Karpas-422 (cell line): ENCODE results near the gene THBS2. TPM values are rescaled to one million over a fixed set of nuclear protein-coding genes. Genes with fewer than 3 reads are reported as not detected.

Experiments
- DNase-seq: peaks from one replicate; pipeline ENCODE4 v3.0.0-alpha.2; 2015
- H2AFZ ChIP-seq: fragments of 200-600 bp; sonication (generic); 2 replicates; pipeline ENCODE4 v1.6.1; 2014; ENCODE audit warnings: antibody characterized with exemption, low read length, mixed read lengths
- H3K27ac ChIP-seq: fragments of 200-600 bp; sonication (generic); 2 replicates; pipeline ENCODE4 v1.5.1; 2014; ENCODE audit warnings: mild to moderate bottlenecking, low read length, moderate library complexity
- H3K27me3 ChIP-seq: fragments of 200-600 bp; sonication (generic); 2 replicates; pipeline ENCODE4 v1.6.1; 2014; ENCODE audit warnings: low read length, mixed read lengths
- H3K36me3 ChIP-seq: fragments of 200-600 bp; sonication (generic); 2 replicates; pipeline ENCODE4 v1.6.1; 2014; ENCODE audit warnings: low read length, mixed read lengths; ENCODE audit not compliant: insufficient read depth
- H3K4me1 ChIP-seq: fragments of 200-600 bp; sonication (generic); 2 replicates; pipeline ENCODE4 v1.6.1; 2014; ENCODE audit warnings: mild to moderate bottlenecking, low read length, mixed read lengths
- H3K4me2 ChIP-seq: fragments of 200-600 bp; sonication (generic); 2 replicates; pipeline ENCODE4 v1.6.1; 2014; ENCODE audit warnings: low read length, low read depth, mild to moderate bottlenecking; ENCODE audit not compliant: poor library complexity, severe bottlenecking
- H3K4me3 ChIP-seq: fragments of 200-600 bp; sonication (generic); 2 replicates; pipeline ENCODE4 v1.5.1; 2014; ENCODE audit warnings: mild to moderate bottlenecking, antibody characterized with exemption, low read length, mixed read lengths
- H3K79me2 ChIP-seq: fragments of 200-600 bp; sonication (generic); 2 replicates; pipeline ENCODE4 v1.6.1; 2014; ENCODE audit warnings: mild to moderate bottlenecking, low read length, mixed read lengths
- H3K9ac ChIP-seq: fragments of 200-600 bp; sonication (generic); 2 replicates; pipeline ENCODE4 v1.6.0; 2014; ENCODE audit warnings: low read length
- H3K9me2 ChIP-seq: fragments of 200-600 bp; sonication (generic), shearing (Covaris generic); replicated peaks from 2 replicates; pipeline ENCODE4 v1.6.0; 2014; ENCODE audit warnings: mild to moderate bottlenecking, low read length, moderate library complexity; ENCODE audit not compliant: insufficient read depth
- H3K9me3 ChIP-seq: fragments of 300-700, 200-600 bp; sonication (generic); 2 replicates; pipeline ENCODE4 v1.6.1; 2014; ENCODE audit warnings: low read length, mixed read lengths
- H4K20me1 ChIP-seq: fragments of 200-600 bp; sonication (generic); 2 replicates; pipeline ENCODE4 v1.6.1; 2014; ENCODE audit warnings: mild to moderate bottlenecking, antibody characterized with exemption, low read length, low read depth; ENCODE audit not compliant: insufficient read depth
- total RNA-seq: library from RNA; depleted of rRNA; stranded (reverse); fragments of >200 nt; shearing (Covaris generic); gene quantifications from 2 replicates; pipeline ENCODE4 v1.2.3, GENCODE V29; 2014; ENCODE audit warnings: low replicate concordance

Gene THBS2
- total RNA-seq, 1 experiment from 2014 or later = not detected

GRCh38 chr6:169250660-169251059, 3.0 kb downstream of the THBS2 start:
- no peak for DNase-seq
- no peak overlapping the region for H3K4me2 ChIP-seq
- no peaks in the 10 kb centered on the region for H3K79me2 ChIP-seq
- H3K9me3 ChIP-seq = no peaks in the 10 kb centered on the region
- no peaks in the 10 kb centered on the region for H3K9me2 ChIP-seq
- no peak overlapping the region for H3K4me3 ChIP-seq
- no peaks in the 10 kb centered on the region for H3K27me3 ChIP-seq
- H3K4me1 ChIP-seq = no peaks in the 10 kb centered on the region
- H3K9ac ChIP-seq = no peak overlapping the region
- no peaks in the 10 kb centered on the region for H4K20me1 ChIP-seq
- H2AFZ ChIP-seq = no peak overlapping the region
- H3K27ac ChIP-seq = no peak overlapping the region
- no peaks in the 10 kb centered on the region for H3K36me3 ChIP-seq

GRCh38 chr6:169249057-169249456, 4.6 kb downstream of the THBS2 start:
- H2AFZ ChIP-seq = no peak overlapping the region
- no peak overlapping the region for H3K4me2 ChIP-seq
- no peaks in the 10 kb centered on the region for H3K9me2 ChIP-seq
- no peaks in the 10 kb centered on the region for H3K79me2 ChIP-seq
- H3K4me3 ChIP-seq = no peak overlapping the region
- H3K9ac ChIP-seq = no peak overlapping the region
- H4K20me1 ChIP-seq = no peaks in the 10 kb centered on the region
- no peaks in the 10 kb centered on the region for H3K9me3 ChIP-seq
- no peaks in the 10 kb centered on the region for H3K4me1 ChIP-seq
- H3K27ac ChIP-seq = no peak overlapping the region
- DNase-seq = no peak
- H3K27me3 ChIP-seq = no peaks in the 10 kb centered on the region
- H3K36me3 ChIP-seq = no peaks in the 10 kb centered on the region

GRCh38 chr6:169248521-169248971, 5.1 kb downstream of the THBS2 start:
- Histone ChIP-seq H3K9me2 (no peaks in the 10 kb centered on the region), H3K4me2 (no peak overlapping the region), H3K4me3 (no peak overlapping the region), H3K4me1 (no peaks in the 10 kb centered on the region), H4K20me1 (no peaks in the 10 kb centered on the region), H3K27ac (no peak overlapping the region), H3K36me3 (no peaks in the 10 kb centered on the region), H3K9me3 (no peaks in the 10 kb centered on the region), H2AFZ (no peak overlapping the region), H3K9ac (no peak overlapping the region), H3K79me2 (no peaks in the 10 kb centered on the region), H3K27me3 (no peaks in the 10 kb centered on the region)
- DNase-seq = no peak

- Histone ChIP-seq H3K4me2 (no peak overlapping the region), H3K9ac (no peak overlapping the region), H3K9me2 (no peaks in the 10 kb centered on the region)
Measured at GRCh38 chr6:169247991-169248390, 5.7 kb downstream of the THBS2 start.

GRCh38 chr6:169247419-169247818, 6.2 kb downstream of the THBS2 start:
- H3K9me2 ChIP-seq = no peaks in the 10 kb centered on the region
- no peaks in the 10 kb centered on the region for H3K9me3 ChIP-seq
- H3K79me2 ChIP-seq = no peaks in the 10 kb centered on the region
- no peak for DNase-seq
- no peaks in the 10 kb centered on the region for H3K36me3 ChIP-seq
- H3K4me1 ChIP-seq = no peaks in the 10 kb centered on the region
- no peaks in the 10 kb centered on the region for H4K20me1 ChIP-seq
- no peak overlapping the region for H3K27ac ChIP-seq
- H3K4me2 ChIP-seq = no peak overlapping the region
- no peaks in the 10 kb centered on the region for H3K27me3 ChIP-seq
- H3K9ac ChIP-seq = no peak overlapping the region
- no peak overlapping the region for H2AFZ ChIP-seq
- no peak overlapping the region for H3K4me3 ChIP-seq

More at GRCh38 chr6:169247991-169248390, 5.7 kb downstream of the THBS2 start:
- Histone ChIP-seq H3K27me3 (no peaks in the 10 kb centered on the region), H3K4me3 (no peak overlapping the region), H2AFZ (no peak overlapping the region), H4K20me1 (no peaks in the 10 kb centered on the region), H3K79me2 (no peaks in the 10 kb centered on the region), H3K36me3 (no peaks in the 10 kb centered on the region), H3K27ac (no peak overlapping the region), H3K9me3 (no peaks in the 10 kb centered on the region), H3K4me1 (no peaks in the 10 kb centered on the region)
- no peak for DNase-seq

- no peaks in the 10 kb centered on the region for H3K79me2 ChIP-seq
- no peaks in the 10 kb centered on the region for H3K9me3 ChIP-seq
- no peaks in the 10 kb centered on the region for H3K9me2 ChIP-seq
- DNase-seq = no peak
- no peak overlapping the region for H3K4me2 ChIP-seq
- no peaks in the 10 kb centered on the region for H3K4me1 ChIP-seq
- H3K27ac ChIP-seq = no peak overlapping the region
- H2AFZ ChIP-seq = no peak overlapping the region
- no peak overlapping the region for H3K4me3 ChIP-seq
- H3K36me3 ChIP-seq = no peaks in the 10 kb centered on the region
- no peak overlapping the region for H3K9ac ChIP-seq
- no peaks in the 10 kb centered on the region for H4K20me1 ChIP-seq
- no peaks in the 10 kb centered on the region for H3K27me3 ChIP-seq
Measured at GRCh38 chr6:169246445-169246844, 7.2 kb downstream of the THBS2 start.

GRCh38 chr6:169244684-169245383, 8.8 kb downstream of the THBS2 start:
- no peaks in the 10 kb centered on the region for H3K36me3 ChIP-seq
- no peaks in the 10 kb centered on the region for H3K9me3 ChIP-seq
- no peaks in the 10 kb centered on the region for H4K20me1 ChIP-seq
- no peak overlapping the region for H3K4me3 ChIP-seq
- H3K9ac ChIP-seq = no peak overlapping the region
- DNase-seq = no peak
- no peaks in the 10 kb centered on the region for H3K27me3 ChIP-seq
- no peaks in the 10 kb centered on the region for H3K9me2 ChIP-seq
- no peak overlapping the region for H3K27ac ChIP-seq
- no peaks in the 10 kb centered on the region for H3K4me1 ChIP-seq
- H2AFZ ChIP-seq = no peak overlapping the region
- no peaks in the 10 kb centered on the region for H3K79me2 ChIP-seq
- H3K4me2 ChIP-seq = no peak overlapping the region

- Histone ChIP-seq H3K27ac (no peak overlapping the region), H3K36me3 (no peaks in the 10 kb centered on the region), H3K4me3 (no peak overlapping the region), H3K4me1 (no peaks in the 10 kb centered on the region), H4K20me1 (no peaks in the 10 kb centered on the region), H3K27me3 (no peaks in the 10 kb centered on the region), H3K9me3 (no peaks in the 10 kb centered on the region), H3K9me2 (no peaks in the 10 kb centered on the region), H3K79me2 (no peaks in the 10 kb centered on the region), H2AFZ (no peak overlapping the region), H3K4me2 (no peak overlapping the region), H3K9ac (no peak overlapping the region)
- no peak for DNase-seq
Measured at GRCh38 chr6:169243661-169244060, 10.0 kb downstream of the THBS2 start.
